Kidney (tissue), 14 donors: ENCODE measurements around the gene CTSC. TPM values are rescaled to one million over a fixed set of nuclear protein-coding genes. Genes with fewer than 3 reads are reported as not detected.

ENCODE experiments used
- DNase-seq, 5 donors: peaks; one replicate each; pipeline ENCODE4 v3.0.0-alpha.2; 2013 to 2020
- FAIRE-seq: peaks from 2 replicates; lab custom pipeline; 2012; peaks lifted over from hg19 to GRCh38; lab: Jason Lieb, UNC
- H3K27ac ChIP-seq, 2 donors: one replicate each; pipeline ENCODE4 v1.7.0; 2013; ENCODE audit warnings: low read depth in 2 of 2, low read length in 2 of 2, inconsistent platforms in 1 of 2
- H3K27me3 ChIP-seq: one replicate; pipeline ENCODE4 v1.7.1; 2013; ENCODE audit warnings: low read length, inconsistent platforms; ENCODE audit not compliant: control insufficient read depth, insufficient read depth
- H3K36me3 ChIP-seq, 3 donors: one replicate each; pipeline versions ENCODE4 v1.7.0 to v1.7.1; 2013; ENCODE audit warnings: low read length in 3 of 3, control low read depth in 1 of 3, inconsistent platforms in 1 of 3; ENCODE audit not compliant: insufficient read depth in 3 of 3, control insufficient read depth in 2 of 3
- H3K4me1 ChIP-seq, 3 donors: one replicate each; pipeline versions ENCODE4 v1.7.0 to v1.7.1; 2013; ENCODE audit warnings: low read length in 3 of 3, inconsistent platforms in 1 of 3, low read depth in 1 of 3; ENCODE audit not compliant: control insufficient read depth in 2 of 3, insufficient read depth in 2 of 3
- H3K4me3 ChIP-seq, 3 donors: one replicate each; pipeline versions ENCODE4 v1.7.0 to v1.8.1; 2013; ENCODE audit warnings: low read length in 3 of 3, control low read depth in 1 of 3, inconsistent platforms in 1 of 3
- H3K9ac ChIP-seq, 3 donors: one replicate each; pipeline versions ENCODE4 v1.7.0 to v1.7.1; 2013; ENCODE audit warnings: low read length in 3 of 3, control low read depth in 1 of 3, inconsistent platforms in 1 of 3
- H3K9me3 ChIP-seq, 3 donors: one replicate each; pipeline versions ENCODE4 v1.7.0 to v1.7.1; 2013; ENCODE audit warnings: low read length in 3 of 3, control low read depth in 1 of 3, inconsistent platforms in 1 of 3; ENCODE audit not compliant: control insufficient read depth in 2 of 3, insufficient read depth in 1 of 3
- CTCF ChIP-seq: IDR thresholded peaks from 3 replicates; pipeline ENCODE4 v1.5.1; 2012; ENCODE audit warnings: mild to moderate bottlenecking, moderate library complexity, borderline replicate concordance; ENCODE audit not compliant: insufficient read depth; ENCODE audit errors: extremely low read depth
- intact Hi-C: fragments of 100-400 bp; cut with DNase I; formaldehyde crosslinking; loops from one replicate; pipeline ENCODE4 v1.11.1; 2022
- polyA plus RNA-seq: library from polyadenylated mRNA; stranded (reverse); fragments of 350-450 nt; fragmentation: Illumina TruSeq; extraction: RNeasy Lipid Tissue Mini Kit (QIAGEN cat#74804); gene quantifications from one replicate; pipeline ENCODE4 v1.2.3, GENCODE V29; 2014; ENCODE audit warnings: low read depth, low replicate concordance; ENCODE audit not compliant: insufficient read depth
- total RNA-seq: library from RNA; stranded (reverse); fragmentation: NEBNext Ultra II Directional; extraction: Animal tissue kit (Norgen Biotek cat#: 25700); gene quantifications from one replicate; pipeline ENCODE4 v1.2.1, GENCODE V29; 2021
- donor health status: control.
- donor health status: control.
- donor health status: control.
- donor health status: control.
- donor health status: control.
- donor health status: DM: yes; HTN: yes; CAD: no.
- donor health status: Normal renal cell carcinoma (clear cell type).

The CTSC gene
- total and polyA plus RNA-seq, 2 donors from 2014 or later, result 187 to 191 TPM

GRCh38 chr11:88282747-88283515, 54.6 kb downstream of the CTSC start:
- FAIRE-seq (no peak), DNase-seq (no peak)
- no peaks in the 10 kb centered on the region for H3K27me3 ChIP-seq
- TF ChIP-seq CTCF, result no peak
- H3K9me3 ChIP-seq, result no peaks in the 10 kb centered on the region
- intact Hi-C loops, result no loop called here
- peaks cover 0 to 7% (median 5%) of the 10 kb centered on the region in 3 donors for H3K4me1 ChIP-seq
- no peaks in the 10 kb centered on the region for H3K36me3 ChIP-seq
- no peak overlapping the region for H3K27ac ChIP-seq
- H3K9ac ChIP-seq, result no peak overlapping the region
- no peak overlapping the region for H3K4me3 ChIP-seq

GRCh38 chr11:88281317-88281712, 56.2 kb downstream of the CTSC start:
- no peak for TF ChIP-seq CTCF
- Histone ChIP-seq H3K27ac (no peak overlapping the region), H3K4me1 (peaks cover 0 to 7% (median 5%) of the 10 kb centered on the region in 3 donors), H3K9me3 (no peaks in the 10 kb centered on the region), H3K36me3 (no peaks in the 10 kb centered on the region), H3K4me3 (no peak overlapping the region), H3K9ac (no peak overlapping the region), H3K27me3 (no peaks in the 10 kb centered on the region)
- DNase-seq, result no peak
- intact Hi-C loops, result no loop called here
- no peak for FAIRE-seq

- peaks cover 0 to 7% (median 5%) of the 10 kb centered on the region in 3 donors for H3K4me1 ChIP-seq
- FAIRE-seq (no peak), DNase-seq (no peak)
- no peak overlapping the region for H3K27ac ChIP-seq
- no peak overlapping the region for H3K9ac ChIP-seq
- no peak overlapping the region for H3K4me3 ChIP-seq
- H3K9me3 ChIP-seq, result no peaks in the 10 kb centered on the region
- no peaks in the 10 kb centered on the region for H3K27me3 ChIP-seq
- intact Hi-C loops, result no loop called here
- no peak for TF ChIP-seq CTCF
- H3K36me3 ChIP-seq, result no peaks in the 10 kb centered on the region
These were observed 56.7 kb downstream of the CTSC start for GRCh38 chr11:88280673-88281316.
